Neutrophil (primary cell): ENCODE data around the gene PLTP.

Experiments
- H3K27ac ChIP-seq: fragments of 200-600 bp; sonication (generic); 2 replicates; pipeline ENCODE4 v1.5.1; 2016; ENCODE audit warnings: mild to moderate bottlenecking, moderate library complexity
- H3K27me3 ChIP-seq: fragments of 200-600 bp; sonication (generic); 2 replicates; pipeline ENCODE4 v1.6.0; 2016; ENCODE audit warnings: mild to moderate bottlenecking
- H3K36me3 ChIP-seq: fragments of 200-600 bp; sonication (generic); 2 replicates; pipeline ENCODE4 v1.5.1; 2017
- H3K4me1 ChIP-seq, 2 experiments: fragments of 200-600 bp in 1 of 2; sonication (generic) in 1 of 2; 1 replicate in 1 of 2; 2 replicates in 1 of 2; pipeline versions ENCODE4 v1.5.1 to v1.6.1; 2013 to 2016; ENCODE audit warnings: low read depth in 1 of 2, low read length in 1 of 2, mild to moderate bottlenecking in 1 of 2, moderate library complexity in 1 of 2; ENCODE audit not compliant: control insufficient read depth in 1 of 2, insufficient read depth in 1 of 2
- H3K4me3 ChIP-seq, 2 experiments: fragments of 200-600 bp in 1 of 2; sonication (generic) in 1 of 2; 1 replicate in 1 of 2; 2 replicates in 1 of 2; pipeline ENCODE4 v1.5.1; 2013 to 2016; ENCODE audit warnings: low read depth in 1 of 2, low read length in 1 of 2, mild to moderate bottlenecking in 1 of 2, moderate library complexity in 1 of 2
- H3K9me3 ChIP-seq: fragments of 200-600 bp; sonication (generic); 2 replicates; pipeline ENCODE4 v1.5.1; 2016
- TF ChIP-seq, protein P1 (sequence below): fragments of 200-600 bp; sonication (generic); IDR thresholded peaks from 2 replicates; pipeline ENCODE4 v1.5.1; 2016; ENCODE audit warnings: antibody characterized with exemption

PLTP gene

DNA sequence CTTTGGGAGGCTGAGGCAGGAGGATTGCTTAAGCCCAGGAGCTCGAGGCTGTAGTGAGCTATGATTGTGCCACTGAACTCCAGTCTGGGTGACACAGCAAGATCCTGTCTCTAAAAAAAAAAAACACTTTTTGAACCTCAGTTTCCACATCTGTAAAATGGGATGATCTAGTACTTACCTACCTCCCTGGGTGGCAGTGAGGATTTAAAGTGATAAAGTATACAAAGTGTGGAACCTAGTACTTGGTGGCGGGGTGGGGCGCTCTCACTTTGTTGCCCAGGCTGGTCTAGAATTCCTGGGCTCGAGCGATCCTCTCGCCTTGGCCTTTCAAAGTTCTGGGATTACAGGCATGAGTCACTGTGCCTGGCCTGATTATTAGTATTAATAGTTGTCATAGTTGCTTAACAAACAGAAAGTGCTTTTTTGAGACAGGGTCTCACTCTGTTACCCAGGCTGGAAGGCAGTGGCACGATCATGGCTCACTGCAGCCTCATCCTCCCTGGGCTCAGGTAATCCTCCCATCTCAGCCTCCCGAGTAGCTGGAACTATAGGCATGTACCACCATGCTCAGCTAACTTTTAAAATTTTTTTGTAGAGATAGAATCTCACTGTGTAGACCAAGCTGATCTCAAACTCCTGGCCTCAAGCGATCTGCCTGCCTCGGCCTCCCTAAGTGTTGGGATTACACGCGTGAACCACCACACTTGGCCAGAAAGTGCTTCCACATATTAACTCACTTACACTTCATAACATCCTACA lies 7.0 kb upstream of the PLTP start:
- Histone ChIP-seq H3K27me3 (peaks cover 3% of the 10 kb centered on the region), H3K4me3 (no peak overlapping the region), H3K36me3 (no peaks in the 10 kb centered on the region), H3K27ac (no peak overlapping the region), H3K9me3 (no peaks in the 10 kb centered on the region), H3K4me1 (peaks cover 15 to 17% of the 10 kb centered on the region in 2 experiments)
- TF ChIP-seq, protein P1, sequence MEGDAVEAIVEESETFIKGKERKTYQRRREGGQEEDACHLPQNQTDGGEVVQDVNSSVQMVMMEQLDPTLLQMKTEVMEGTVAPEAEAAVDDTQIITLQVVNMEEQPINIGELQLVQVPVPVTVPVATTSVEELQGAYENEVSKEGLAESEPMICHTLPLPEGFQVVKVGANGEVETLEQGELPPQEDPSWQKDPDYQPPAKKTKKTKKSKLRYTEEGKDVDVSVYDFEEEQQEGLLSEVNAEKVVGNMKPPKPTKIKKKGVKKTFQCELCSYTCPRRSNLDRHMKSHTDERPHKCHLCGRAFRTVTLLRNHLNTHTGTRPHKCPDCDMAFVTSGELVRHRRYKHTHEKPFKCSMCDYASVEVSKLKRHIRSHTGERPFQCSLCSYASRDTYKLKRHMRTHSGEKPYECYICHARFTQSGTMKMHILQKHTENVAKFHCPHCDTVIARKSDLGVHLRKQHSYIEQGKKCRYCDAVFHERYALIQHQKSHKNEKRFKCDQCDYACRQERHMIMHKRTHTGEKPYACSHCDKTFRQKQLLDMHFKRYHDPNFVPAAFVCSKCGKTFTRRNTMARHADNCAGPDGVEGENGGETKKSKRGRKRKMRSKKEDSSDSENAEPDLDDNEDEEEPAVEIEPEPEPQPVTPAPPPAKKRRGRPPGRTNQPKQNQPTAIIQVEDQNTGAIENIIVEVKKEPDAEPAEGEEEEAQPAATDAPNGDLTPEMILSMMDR, result no peak

DNA sequence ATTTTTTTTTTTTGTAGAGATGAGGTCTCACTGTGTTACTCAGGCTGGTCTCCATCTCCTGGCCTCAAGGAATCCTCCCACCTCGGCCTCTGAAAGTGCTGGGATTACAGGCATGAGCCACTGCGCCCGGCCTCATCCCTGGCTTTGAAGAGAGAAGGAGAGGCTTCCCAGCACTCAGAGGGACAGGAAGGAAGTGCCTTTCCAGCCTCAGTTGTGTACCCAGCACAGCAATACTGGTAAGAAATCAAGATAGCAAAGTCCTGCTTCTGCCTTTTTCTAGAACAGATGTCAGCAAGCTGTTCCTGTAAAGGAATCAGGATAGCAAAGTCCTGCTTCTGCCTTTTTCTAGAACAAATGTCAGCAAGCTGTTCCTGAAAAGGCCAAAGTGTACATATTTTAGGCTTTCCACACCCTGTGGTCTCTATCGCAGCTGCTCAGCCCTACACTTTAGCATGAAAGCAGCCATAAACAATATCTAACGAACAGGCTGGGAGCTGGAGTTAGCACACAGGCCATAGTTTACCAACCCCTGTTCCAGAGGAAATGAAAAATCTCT lies 6.3 kb upstream of the PLTP start:
- TF ChIP-seq, protein P1, result no peak
- H3K4me3 ChIP-seq, result no peak overlapping the region
- H3K27ac ChIP-seq, result no peak overlapping the region
- H3K27me3 ChIP-seq, result no peaks in the 10 kb centered on the region
- H3K4me1 ChIP-seq, result peaks cover 17 to 18% of the 10 kb centered on the region in 2 experiments
- H3K36me3 ChIP-seq, result no peaks in the 10 kb centered on the region
- no peaks in the 10 kb centered on the region for H3K9me3 ChIP-seq

DNA sequence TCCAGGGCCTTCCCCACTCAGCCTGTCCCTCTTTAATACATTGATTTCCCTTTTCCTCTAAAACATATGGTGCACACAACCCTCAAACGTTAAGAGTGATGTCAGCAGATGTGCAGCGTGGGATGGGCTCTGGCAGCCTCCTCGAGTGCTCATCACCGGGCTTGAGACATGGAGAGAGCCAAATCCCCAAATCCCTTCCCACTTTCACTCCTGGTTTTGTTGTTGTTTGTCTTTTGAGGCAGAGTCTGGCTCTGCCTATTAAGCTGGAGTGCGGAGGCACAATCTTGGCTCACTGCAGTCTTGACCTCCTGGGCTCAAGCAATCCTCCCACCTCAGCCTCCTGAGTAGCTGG lies 5.8 kb upstream of the PLTP start:
- TF ChIP-seq, protein P1, result no peak
- peaks cover 4% of the 10 kb centered on the region for H3K27me3 ChIP-seq
- H3K36me3 ChIP-seq, result no peaks in the 10 kb centered on the region
- H3K4me3 ChIP-seq, result no peak overlapping the region
- no peak overlapping the region for H3K27ac ChIP-seq
- peaks cover 17 to 18% of the 10 kb centered on the region in 2 experiments for H3K4me1 ChIP-seq
- no peaks in the 10 kb centered on the region for H3K9me3 ChIP-seq

DNA sequence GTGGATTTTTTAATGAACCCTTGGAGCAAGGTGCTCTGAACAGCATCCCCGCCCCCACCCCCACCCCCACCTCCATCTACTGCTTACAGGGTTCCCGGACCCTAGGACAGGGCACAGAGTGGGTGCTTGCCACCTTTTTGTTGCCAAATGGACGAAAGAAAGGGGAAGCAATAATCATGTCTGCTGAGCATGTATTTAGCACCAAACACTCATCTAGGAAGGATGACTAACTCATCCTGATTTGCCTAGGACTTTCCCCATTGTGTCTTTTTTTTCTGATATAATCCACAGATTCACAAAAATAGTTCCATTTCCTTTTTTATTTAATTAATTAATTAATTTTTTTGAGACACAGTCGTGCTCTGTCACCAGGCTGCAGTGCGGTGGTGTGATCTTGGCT lies 1.2 kb upstream of the PLTP start:
- Histone ChIP-seq H3K4me1 (peaks cover 36 to 44% of the 10 kb centered on the region in 2 experiments), H3K27ac (no peak overlapping the region), H3K9me3 (no peaks in the 10 kb centered on the region), H3K27me3 (peaks cover 21% of the 10 kb centered on the region), H3K36me3 (no peaks in the 10 kb centered on the region), H3K4me3 (no peak overlapping the region)
- TF ChIP-seq, protein P1, result no peak

DNA sequence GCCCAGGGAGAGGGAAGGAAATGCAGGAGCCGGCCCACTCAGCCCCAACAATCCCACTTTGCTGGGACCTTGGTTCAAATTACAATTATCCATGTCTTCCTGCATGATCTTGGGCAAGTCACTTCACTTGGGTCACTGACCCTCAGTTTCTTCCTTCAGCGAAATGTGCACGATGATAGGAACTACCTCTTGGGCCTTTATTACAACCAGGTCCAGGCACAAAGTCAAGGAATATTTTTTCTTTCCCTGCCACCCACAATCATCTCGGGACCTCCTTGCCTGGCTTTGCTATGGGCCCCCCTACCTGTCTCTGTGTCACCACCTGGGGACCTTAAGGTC lies 358 bp upstream of the PLTP start:
- Histone ChIP-seq H3K4me1 (peaks cover 36 to 44% of the 10 kb centered on the region in 2 experiments), H3K4me3 (peak overlapping the region in 1 of 2 experiments; percentile 67), H3K27ac (no peak overlapping the region), H3K9me3 (no peaks in the 10 kb centered on the region), H3K36me3 (no peaks in the 10 kb centered on the region), H3K27me3 (peaks cover 21% of the 10 kb centered on the region)
- TF ChIP-seq, protein P1, result no peak
